HG03280 (cell line): ENCODE data around the gene FBXO22.

Experiments used
- ATAC-seq: cut with Tn5 transposase; IDR thresholded peaks from one replicate; pipeline ENCODE4 v1.9.1; 2021; ENCODE audit warnings: mild to moderate bottlenecking, moderate library complexity; ENCODE audit not compliant: unreplicated experiment

The FBXO22 gene

GRCh38 chr15:75918135-75918534, 14.5 kb downstream of the FBXO22 start:
- ATAC-seq = no peak

DNA sequence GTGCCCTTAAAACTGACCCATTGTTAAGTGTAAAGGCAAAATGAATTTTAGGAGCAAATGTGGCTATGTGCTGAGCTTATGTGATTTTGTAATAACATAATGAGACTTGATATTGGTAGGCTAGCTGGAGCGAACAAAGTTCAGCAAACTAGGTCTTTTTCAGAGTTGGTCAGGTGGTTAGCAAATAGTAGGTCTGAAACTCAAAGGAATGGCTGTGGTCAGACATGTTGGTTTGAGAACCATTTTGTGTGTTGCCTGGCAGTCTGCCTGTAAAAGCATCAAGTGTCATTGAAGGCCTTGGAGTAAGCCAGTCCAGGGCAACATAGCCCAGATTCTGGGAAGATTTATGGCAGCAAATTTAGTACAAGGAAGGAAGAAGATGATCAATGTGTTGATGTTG, 16.4 kb downstream of the FBXO22 start:
- ATAC-seq = no peak

DNA sequence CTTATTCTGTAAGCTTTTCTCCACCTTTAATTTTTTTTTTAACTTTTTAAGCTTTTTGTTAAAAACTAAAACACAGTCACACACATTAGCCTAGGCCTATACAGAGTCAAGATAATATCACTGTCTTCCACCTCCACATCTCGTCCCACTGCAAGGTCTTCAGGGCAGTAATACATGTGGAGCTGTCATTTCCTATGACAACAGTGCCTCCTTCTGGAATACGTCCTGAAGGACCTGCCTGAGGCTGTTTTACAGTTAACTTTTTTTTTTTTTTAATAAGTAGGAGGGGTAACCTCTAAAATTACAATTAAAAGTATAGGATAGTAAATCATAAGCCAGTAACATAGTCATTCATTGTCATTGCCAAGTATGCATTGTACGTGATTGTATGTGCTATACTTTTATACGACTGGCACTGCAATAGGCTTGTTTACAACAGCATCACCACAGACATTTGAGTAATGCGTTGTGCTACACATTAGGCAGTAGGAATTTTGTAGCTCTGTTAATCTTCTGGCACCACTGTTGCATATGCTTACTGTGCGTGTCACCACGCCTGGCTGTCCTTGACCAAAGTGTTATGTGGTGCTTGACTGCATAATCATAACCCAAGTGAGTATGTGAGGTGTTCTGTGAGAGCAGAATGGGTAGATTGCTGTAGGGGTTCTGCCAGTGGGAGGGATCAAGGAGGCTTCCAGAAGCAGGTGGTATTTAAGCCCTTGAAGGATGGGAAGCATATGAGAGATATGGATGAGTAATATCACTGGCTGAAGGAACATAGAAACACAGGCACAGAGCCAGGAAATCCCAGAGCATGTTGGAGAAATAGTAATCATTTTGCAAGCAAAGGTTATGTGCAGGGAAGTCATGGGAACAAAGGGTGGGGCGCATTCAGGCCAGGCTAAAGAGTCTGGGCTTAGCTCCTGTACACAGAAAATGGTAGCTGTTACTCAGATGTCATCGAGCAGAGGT, 18.3 kb downstream of the FBXO22 start:
- ATAC-seq = no peak

DNA sequence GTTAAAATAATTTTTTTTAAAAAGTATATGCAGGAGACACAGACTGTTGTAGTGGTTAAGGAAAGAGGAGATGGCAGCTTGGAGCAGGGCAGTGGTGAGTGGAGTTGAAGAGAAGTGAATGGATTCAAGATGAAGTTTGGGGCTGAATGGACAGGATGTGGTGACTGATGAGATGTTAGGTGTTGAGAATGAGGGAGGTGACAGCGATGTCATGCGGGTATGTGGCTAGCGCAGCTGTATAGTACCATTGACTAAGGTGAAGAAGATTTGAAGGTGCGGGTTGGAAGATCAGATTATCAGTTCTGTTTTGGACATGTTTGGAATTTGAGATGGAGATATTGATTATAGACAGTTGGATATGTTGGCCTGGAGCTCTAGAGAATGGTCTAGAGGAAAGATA, 20.1 kb downstream of the FBXO22 start:
- ATAC-seq = no peak

GRCh38 chr15:75924576-75924975, 20.9 kb downstream of the FBXO22 start:
- no peak for ATAC-seq

- no peak for ATAC-seq
These were observed 21.8 kb downstream of the FBXO22 start for GRCh38 chr15:75925440-75925839.

GRCh38 chr15:75926931-75927330, 23.3 kb downstream of the FBXO22 start:
- no peak for ATAC-seq

DNA sequence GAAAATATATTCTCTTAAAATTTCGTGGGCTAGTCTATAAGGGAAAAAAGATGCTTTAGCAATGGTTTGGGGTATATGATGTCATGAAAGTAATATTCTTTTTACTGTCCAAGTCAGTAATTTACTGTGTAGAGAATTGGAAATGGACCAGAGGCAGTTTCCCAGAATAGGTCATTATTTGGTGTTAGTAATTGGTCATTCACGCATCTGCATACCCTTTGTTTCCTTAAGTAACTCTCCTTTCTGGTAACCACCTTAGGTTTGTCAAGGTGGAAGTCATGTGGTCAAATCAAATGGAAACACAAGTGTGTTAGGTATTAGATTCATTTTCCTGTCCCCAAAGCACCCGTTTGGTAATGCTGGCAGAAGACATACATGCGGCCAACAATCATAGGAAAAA, 23.9 kb downstream of the FBXO22 start:
- no peak for ATAC-seq

GRCh38 chr15:75928680-75929608, 25.3 kb downstream of the FBXO22 start:
- ATAC-seq = no peak

- no peak for ATAC-seq
These were observed 26.3 kb downstream of the FBXO22 start for GRCh38 chr15:75929799-75930565.

DNA sequence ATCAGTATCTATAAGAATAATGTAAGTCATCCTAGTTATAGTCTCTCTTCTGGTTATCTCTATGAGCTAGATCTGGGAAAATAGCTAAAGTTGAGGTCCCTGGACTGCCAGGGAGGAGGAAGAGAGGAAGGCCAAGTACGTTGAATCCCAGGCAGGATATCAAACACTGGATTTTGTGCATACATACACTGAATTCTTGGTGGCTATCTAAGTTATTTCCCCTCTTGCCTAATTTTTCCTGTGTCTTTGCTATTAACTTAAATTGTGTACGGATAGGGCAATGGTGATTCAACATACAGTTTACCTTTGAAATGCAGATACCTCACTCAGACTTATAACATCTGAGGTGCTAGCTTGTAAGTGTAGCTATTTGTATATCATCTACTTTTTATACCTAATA, 27.2 kb downstream of the FBXO22 start:
- no peak for ATAC-seq

DNA sequence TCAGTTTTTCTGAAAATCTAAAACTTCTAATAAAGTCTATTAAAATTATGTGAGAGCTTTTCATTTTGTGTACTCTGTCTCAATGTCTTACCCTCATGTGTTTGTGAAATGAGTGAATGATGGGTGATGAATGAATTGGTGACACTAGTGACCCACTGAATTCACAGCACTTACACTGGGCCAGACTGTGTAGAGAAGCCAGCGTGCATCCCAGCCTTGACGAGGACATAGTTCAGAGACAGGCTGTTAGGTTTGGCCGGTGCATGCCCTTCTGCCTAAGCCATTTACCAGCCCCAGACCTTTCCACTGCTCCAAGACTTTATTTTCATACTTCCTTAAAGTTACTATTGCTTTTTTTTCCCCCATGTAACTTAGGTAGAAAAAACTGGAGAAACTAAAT, 38.8 kb downstream of the FBXO22 start:
- ATAC-seq = no peak

- ATAC-seq = no peak
These were observed 39.6 kb downstream of the FBXO22 start for GRCh38 chr15:75943246-75943645.

GRCh38 chr15:75943713-75944215, 40.1 kb downstream of the FBXO22 start:
- ATAC-seq = no peak

- ATAC-seq = no peak
These were observed 42.3 kb downstream of the FBXO22 start for GRCh38 chr15:75945953-75946352.

GRCh38 chr15:75947092-75947491, 43.4 kb downstream of the FBXO22 start:
- no peak for ATAC-seq

DNA sequence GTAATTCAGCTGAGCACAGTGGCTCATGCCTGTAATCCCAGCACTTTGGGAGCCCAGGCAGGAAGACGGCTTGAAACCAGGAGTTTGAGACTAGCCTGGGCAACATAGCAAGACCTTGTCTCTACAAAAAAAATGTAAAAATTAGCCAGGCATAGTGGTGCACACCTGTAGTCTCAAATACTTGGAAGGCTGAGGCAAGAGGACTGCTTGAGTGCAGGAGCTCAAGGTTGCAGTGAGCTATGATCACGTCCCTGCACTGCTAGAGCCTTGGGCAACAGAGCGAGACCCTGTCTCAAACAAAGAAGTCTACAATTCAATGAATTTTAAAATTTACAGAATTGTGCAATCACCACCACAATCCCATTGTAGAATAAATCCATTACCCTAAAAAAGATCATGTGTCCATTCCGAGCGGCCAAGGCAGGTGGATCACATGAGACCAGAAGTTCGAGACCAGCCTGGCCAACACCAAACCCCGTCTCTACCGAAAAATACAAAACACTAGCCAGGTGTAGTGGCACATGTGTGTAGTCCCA, 45.2 kb downstream of the FBXO22 start:
- no peak for ATAC-seq

DNA sequence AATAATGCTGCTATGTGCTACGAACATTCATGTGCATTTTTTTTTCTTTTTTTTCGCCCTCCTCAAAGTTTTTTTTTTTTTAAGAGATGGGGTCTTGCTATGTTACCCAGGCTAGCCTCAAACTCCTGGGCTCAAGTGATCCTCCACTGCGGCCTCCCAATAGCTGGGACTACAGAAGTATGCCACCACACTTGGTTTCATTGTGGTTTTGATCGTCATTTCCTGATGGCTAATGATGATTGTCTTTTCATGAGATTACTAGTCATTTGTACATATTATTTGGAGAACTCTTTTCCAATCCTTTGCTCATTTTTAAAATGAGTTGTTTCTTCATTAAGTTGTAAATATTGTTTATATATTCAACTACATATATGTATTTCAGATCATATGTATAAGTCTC, 48.8 kb downstream of the FBXO22 start:
- no peak for ATAC-seq

DNA sequence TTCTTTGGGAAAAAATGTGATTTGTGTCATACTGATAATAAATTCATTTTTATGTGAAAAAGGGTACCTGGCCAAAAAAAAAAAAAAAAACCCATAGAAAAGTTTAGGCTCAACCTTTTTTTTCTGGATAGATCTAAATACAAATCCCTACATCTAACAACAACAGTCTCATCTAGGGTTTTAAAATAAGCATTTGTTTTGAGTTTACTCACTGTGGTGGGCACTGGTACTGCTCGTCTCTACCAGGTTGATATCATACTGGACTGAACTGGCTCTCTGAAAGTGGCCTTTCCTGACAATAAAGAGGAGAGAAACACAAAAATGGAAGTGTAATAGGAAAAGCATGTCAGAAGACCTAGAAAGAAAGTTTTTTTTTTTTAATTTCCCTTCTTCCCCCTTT, 52.0 kb downstream of the FBXO22 start:
- ATAC-seq = no peak

DNA sequence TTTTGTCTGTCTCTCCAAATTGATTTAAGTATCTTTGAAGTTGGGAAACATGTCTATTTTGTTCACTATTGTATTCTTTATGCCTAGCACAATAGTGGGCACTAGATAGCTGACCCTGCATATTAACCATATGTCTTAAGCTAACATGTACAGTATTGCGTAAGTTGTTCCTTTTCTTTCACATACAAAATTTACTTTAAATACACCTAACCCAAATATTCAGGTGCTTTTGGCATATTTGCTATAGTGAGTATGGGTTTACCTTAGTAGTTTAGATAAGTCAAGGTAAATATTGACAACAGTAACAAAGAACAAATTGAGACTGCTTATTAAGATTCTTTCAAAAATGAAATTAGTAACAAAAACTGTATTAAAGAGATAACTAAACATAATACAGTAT, 57.7 kb downstream of the FBXO22 start:
- no peak for ATAC-seq
